ENCODE measurements around the gene FLNC.
A peak's percentile ranks its signal among the peaks of the same experiment; 100 is the strongest.

FLNC gene

DNA sequence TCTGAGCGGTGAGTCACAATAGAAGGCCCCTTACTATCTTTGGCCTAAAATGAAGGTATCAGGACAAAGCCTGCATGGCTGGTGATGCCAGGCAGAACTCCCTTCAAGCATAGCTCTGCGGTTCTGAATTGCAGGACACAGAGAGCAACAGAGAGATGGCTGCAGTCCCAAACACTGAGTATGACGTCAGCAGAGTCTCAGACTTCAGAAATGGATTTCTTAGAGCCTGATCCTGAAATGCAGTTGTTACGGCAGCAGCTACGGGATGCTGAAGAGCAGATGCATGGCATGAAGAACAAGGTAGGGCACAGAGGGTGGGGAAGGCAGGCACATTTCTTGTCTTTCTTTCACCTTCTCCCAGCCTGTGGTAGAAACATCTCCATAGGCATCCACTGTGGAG, 25.0 kb upstream of the FLNC start:
- no peak for DNase-seq

DNA sequence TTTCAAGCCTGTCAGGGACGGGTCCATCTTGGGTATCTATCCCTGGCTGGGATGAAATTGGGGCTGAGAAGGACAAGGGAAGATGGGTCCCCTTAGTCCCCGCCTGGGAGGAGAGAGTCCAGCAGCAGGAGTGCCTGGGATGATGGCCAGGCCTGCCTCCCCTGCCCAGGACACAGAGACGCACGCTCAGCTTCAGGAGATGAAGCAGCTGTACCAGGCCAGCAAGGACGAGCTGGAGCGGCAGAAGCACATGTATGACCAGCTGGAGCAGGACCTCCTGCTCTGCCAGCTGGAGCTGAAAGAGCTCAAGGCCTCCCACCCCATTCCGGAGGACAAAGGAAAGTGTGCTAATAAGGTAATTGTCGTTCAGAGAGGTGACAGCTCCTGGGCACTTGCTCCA, 23.0 kb upstream of the FLNC start:
- no peak for DNase-seq

DNA sequence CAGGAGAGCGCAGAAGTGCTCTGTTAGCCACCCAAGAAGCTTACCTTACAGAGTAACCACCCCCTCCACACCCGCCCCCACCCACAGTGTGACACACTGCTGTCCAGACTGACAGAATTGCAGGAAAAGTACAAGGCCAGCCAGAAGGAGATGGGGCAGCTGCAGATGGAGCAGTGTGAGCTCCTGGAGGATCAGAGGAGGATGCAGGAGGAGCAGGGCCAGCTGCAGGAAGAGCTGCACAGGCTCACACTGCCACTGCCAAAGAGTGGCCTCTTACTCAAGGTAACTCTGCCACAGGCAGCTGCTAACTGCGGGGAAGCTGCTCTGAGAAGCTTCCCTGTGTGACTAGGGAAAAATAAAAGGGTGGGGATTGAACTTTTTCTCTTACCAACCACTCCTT, 20.8 kb upstream of the FLNC start:
- DNase-seq: no peak

DNA sequence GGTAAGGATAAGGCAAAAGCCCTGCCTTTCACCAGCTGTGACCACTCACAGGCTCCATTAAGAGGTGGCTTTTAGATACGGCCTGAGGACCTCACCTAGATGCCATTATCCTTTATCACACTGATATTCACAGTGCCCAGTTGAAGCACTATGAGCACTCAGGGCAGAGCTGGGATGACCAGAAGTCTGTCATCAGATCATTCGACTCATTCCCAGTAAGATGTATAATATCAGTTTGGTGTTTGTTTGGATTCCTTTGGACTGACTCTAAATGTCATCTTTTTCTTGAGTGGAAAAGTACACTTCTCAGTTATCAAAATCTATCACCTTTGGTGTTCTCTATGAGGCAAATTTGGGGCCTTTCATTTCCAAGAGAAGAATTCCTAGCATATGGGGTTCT, 19.7 kb upstream of the FLNC start:
- DNase-seq: peak; percentile 26

DNA sequence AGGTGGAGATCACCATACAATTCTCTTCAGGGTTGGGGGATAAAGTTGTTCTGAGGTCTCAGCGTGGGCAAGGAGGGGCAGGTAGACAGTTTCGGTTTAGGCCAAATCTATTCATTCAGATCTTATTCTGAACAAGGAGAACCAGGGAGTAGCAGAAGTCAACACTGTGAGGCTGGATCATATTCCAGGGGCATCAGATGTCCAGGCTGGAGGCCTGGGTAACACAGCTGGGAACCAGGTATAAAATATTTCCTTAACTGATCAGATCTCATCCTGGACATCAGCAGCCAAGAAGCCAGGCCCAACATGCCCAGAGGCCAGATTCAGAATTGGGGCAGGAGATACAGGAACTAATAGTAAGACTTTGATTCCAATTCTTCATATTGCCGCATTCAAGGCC, 19.2 kb upstream of the FLNC start:
- DNase-seq: no peak

DNA sequence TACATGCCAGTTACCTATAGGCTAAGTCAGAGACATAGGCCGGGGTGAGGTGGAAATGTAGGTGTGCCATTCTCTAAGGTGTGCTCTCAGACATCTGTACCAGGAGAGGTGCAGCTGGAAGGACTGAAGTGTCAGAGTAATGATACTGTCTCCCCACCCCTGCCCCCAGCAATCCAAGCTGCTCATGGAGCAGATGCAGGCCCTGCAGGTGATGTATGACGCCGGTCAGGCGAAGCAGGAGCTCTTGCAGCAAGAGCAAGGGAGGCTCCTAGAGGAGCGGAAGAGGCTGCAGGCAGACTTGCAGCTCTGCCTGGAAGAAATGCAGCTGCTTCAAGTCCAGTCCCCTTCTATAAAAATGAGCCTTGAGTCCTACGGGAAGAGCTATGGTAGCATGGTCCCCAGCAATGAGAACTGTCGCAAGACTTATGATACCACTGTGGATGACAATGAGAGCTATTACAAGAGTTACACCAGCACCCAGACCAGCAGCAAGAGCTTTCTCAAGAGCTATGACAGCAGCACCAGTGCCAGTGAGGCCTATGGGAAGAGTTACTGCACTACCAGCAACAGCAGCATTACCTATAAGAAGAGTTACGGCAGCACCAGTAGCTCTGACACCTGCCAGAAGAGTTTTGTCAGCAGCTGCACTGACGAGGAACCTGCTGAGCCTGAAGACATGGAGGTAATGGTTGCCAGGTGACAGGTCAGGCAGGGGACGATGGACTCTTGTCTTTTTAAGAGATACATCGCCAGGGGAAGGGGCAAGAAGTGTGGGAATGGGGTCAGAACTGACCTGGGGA, 18.4 kb upstream of the FLNC start:
- no peak for DNase-seq

DNA sequence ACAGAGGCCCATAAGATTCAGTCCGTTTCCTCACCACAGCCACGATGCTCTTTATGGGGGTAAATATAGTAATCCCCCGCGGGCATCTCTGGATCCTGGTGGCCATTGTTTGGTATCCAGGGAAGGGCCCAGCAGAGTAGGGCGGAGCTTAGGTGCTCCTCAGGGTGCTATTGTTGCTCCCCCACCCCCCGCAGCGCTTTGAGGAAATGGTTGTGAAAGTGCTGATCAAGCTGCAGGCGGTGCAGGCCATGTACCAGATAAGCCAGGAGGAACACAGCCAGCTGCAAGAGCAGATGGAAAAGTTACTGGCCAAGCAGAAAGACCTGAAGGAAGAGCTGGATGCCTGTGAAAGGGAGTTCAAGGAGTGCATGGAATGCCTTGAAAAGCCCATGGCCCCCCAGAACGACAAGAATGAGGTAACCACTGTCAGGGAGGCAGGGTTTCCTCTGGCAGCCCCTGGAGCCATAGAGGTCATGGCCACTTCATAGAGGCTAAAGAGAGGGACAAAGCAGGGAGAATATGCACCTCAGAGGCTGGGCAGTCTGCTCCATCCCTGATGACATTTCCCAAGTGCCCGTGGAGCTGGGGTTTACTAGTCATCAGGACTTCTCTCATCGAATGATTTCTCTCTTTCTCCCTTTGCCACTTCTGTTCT, 17.6 kb upstream of the FLNC start:
- peak; percentile 10 for DNase-seq

DNA sequence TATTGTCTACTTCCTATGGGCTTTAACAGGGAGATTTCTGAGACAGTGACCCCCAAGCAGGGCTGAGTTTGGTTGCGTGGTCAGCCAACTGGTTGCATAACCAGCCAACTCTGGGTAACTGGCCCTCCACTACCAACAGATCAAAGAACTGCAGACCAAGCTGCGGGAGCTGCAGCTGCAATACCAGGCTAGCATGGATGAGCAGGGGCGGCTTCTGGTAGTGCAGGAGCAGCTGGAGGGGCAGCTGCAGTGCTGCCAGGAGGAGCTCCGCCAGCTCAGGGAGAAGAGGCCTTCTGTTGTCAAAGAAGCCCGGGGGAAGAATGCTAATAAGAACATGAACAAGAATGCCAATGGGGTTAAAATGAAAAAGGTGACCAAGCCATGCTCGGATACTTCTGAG, 15.7 kb upstream of the FLNC start:
- no peak for DNase-seq

DNA sequence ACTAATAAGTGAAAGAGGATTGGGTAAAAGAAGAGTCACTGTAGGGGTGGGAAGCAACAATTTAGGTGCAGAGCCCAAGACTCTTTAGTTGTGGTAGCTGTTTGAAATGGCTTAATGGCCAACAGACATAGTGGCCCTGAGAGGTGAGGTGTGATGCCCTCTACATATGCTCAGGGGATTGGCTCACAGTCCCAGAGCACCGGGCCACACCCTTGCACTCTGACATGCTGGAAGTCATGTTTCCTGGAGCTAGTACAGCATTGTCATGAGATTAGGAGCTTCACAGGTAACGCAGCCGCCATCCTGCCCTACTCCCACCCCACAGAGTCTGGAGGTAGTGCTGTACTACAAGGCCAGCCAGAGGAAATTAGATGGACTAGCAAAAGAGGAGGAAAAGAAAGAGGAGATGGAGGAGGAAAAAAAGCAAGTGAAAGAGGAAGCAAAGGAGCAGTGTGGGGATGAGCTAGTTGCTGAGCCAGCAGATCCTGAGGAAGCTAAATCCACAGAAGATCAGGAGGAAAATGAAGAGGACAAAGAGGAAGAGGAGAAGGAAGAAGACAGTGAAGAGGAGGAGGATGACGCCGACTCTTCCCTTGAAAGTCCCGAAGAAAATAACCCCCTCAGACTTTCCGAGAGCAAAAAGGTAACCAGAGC, 14.8 kb upstream of the FLNC start:
- DNase-seq: no peak

DNA sequence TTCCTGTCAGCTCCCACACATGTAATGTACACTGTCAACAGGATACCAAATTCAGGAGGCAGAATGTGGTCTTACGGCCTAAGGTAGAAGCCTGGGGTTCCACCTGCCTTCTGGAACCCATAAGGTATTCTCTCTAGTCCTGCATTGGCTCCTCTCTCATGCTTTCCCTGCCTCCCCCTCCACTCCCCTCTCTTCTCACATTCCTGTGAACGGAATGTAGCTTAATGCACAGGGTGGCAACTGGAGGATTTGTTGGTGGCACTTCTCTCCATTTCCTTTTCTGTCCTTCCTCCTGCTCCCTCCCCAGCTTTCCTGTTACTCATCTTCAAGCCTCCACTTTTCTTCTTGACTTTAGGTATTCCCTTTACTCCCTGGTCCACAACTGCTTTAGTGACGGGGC, 11.5 kb upstream of the FLNC start:
- no peak for DNase-seq

DNA sequence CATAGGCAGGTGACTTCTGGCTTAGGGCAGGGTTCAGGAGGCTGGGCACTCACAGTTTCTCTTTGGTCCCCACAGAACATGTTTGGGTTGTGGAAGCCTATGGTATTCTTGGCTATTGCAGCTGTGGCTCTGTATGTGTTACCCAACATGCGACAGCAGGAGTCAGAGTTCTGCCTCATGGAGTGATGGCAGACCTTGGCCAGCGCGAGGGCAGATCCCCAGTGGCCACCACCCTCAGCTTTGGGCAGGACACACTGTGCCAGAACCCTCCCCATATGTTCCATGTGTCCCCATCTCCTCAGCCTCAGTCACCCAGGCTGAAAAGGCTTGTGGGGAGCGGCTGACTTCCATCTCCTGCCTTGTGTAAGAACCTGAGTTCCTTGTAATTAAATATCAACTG, 8.5 kb upstream of the FLNC start:
- no peak for DNase-seq

DNA sequence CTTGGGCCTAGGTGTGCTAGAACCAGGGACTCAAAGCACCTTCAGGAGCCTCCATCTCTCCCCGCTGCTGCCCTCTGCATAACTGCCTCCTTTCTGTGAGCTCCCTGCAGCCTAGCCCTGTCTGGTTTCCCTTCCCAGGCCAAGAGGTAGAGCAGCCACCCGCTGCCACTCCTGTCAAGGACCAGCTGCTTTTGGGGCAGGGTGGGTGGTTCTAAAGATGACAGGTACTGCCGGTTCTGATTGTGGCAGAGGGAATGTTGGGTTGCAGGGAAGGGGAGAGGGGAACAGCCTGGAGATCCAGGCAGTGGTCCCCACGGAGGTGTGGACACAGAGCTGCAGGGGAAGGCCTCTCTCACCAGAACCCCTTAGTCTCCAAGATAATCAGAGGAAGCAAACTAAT, 3.7 kb upstream of the FLNC start:
- no peak for DNase-seq

DNA sequence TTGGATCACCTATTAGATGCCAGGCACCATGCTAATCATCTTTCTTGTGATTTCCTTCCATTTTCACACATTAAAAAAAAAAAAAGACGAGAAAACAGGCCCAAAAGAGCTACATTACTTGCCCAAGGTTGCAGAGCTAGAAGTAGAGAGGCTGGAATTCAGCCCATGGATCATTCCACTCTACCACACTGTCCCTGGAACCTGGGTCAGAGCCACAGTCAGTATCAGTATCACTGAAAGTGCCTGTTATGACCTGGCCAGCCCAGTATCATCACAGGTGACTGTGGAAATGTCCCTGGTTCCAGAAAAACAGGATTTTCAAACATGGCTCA, 3.3 kb upstream of the FLNC start:
- no peak for DNase-seq

DNA sequence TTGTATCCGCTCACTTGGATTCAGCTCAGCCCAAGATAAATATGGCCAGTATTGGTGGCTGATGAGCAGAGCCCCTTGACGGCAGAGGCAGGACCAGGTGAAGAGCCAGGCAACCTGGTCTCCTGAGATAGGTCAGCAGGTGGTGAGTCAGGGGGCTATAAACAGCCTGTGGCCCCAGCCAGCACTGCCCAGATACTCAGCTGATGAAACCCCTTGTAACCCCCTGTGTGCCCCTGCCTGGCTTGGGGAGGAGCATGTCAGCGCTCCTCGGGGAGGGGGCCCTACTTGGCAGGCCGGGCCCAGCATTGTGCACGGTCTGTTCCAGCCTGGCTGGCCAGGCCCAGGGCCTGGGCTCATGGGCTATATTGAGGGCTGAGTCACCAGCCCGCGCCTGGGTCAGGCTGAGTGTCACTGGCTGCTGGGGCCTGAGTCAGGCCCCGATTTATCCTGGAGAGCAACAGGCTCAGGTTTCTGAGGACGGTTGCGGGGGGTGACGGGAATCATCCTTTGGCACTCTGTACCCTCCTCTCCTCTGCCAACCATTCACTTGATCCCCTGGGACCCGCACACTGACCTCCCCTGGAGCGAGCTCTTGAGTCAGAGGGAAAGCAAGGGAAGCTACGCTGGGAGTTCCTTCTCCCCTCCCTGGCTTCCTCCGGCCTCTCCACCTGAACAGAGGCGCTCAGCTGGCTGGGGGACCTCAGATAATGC, 2.8 kb upstream of the FLNC start:
- DNase-seq: peak; percentile 90

DNA sequence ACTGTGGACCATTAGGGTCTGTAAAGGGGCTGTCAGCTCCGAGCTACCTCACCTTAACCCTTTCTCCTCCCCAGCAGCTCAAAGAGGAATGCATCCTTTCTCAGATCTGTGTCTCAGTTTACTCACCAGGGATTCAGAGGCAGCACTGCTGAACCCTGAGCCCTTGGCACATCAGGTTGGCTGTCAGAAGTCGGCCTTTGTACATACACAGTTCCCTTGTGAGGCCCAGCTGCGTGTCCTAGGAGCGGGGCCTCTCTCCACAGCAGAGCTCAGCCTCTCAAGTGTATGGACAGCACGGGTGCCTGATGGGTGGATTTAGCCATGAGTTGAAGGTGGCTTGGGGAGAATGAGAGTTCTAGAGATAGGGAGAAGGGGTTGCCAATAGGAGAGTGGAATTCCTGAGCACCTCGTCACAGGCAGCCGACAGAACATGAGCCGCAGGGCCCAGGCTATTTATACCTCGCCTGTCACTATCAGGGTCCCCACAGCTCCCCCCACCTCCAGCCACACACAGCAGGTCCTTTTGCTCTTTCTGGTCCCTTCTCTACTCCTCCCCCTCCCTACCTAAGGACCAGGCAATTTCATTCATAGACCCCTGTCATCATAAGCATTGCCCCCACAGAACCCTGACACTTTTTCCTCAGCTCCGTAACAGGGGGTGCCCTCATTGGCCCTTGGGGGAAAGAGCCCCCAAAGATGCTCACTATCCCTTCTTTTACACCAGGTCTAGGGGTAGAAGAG, 2.1 kb upstream of the FLNC start:
- peak; percentile 91 for DNase-seq

DNA sequence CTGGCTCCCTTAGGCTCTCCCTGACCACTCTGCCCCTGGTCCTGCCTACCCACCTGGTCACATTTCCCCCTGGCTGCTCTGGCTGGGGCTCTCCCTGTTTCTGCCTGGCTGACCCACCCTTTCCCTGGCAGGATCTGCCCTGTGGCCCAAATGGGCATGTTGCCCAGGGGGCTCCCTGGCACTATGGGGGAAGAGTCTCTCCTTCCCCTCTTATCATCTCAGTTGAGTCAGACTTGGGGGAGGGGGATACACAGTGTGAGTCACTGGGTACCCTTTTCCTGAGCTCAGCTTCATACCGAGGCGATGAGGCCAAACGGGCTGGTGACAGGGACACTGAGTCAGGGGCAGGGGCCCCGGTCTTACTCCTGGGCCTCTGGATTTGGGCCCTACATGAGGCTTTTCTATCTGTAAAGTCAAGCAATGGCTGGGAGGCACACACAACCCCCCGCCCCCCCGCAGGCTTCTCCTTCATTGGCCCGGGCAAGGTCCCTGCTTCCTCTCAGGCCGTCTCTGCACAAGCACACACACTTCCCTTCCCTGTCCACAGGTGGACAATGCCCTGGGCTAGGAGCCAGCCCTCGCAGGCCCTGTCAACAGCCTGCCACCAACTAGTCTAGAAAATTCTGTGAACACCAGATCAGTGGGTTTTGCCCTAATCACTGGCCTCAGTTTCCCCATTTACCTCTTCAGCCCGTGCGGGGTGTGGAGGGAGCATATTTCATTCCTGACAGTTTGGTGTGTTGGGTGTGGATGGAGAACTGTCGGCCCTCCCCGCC, 627 bp upstream of the FLNC start:
- peak; percentile 93 for DNase-seq

DNA sequence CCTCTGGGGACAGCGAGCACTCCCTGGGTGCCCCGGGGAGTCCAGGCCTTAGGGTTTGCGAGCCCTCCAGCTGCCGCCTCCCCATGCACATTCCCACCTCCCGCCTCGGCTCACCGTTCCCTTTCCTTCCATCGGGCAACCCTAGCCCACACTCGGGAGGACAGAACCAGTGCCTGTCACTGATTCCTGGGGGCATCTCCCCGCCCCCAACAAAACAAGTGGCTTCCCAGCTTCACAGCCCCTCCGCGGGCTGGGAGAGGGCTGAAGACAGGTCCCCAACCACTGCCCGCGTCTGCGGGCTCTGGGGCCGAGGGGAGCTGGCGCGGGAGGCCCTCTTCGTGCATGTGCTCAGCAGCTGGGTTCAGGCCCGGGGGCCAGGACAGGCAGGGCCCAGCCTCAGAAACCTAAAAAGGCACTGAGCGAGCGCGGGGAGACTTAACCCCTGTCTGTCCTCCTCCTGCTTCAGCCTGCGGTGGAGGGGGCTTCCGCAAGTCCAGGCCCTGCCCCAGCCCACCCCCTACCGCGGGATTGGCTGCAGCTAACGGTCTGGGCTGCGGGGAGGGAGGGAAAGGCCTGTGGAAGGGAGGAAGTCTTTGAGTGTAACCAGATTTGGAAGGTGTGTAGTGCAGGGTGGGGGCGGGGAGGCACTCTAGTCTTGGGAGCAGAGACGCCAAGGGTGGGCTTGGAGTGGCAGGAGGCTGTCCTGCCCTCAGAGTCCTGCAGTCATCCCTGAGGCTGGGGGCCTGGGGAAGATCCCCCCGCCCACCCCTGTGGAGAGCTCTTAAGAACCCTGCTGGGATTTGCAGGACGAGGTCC, 1.2 kb downstream of the FLNC start:
- peak; percentile 85 for DNase-seq

DNA sequence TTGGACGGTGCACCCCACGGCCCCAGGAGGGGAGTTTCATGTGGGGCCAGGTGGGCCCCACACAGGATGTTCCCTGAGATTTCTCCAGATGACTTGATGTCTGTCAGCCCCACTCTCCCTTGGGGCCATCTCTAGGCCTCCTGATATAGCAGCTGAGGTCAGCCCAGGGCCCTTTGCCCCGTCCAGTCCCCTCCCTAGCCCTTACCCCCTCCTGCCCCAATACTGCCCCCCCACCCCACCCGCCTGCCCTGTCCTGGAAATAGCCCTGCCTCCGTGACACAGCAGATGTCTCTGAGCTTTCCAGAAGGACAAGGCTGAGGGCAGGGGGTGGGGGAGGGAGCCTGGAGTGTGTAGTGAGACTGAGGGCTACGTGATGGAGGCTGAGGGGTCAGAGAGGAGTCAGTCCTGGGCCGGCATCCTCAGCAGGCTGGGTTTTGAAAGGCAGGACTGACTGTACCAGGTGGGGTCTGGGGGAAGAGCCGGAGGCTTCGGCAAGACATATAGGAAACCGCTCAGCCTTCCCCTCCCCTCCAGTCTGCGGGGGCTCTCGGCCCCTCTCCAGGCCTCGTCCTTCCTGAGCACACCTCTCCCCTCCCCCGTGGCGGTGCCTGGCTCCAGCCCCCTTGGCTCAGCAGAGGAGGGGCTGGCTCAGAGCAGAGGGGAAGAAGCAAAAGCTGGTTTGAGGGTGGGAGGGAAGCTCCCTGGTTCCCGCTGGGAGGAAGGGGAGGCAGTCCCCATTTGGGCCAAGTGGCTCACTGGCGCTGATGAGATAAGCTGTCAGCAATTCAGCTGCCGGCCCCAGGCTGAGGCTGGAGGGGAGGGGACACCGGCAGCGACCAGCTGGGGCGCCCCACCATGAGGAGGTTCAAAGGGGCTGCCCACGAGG, 2.0 kb downstream of the FLNC start:
- DNase-seq: peak; percentile 67

DNA sequence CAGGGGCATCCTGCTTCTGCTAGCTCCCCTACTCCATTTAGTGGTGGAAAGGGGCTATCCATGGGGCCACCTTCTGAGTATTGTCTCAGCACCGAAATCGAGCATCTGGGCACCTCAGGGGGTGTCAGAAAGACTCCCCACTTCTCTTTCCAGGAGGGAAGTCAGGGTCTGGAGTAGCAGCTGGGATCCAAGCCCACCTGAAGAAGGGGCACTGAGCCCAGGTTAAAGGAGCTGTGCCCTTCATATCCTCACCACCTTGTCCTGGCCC, 2.6 kb downstream of the FLNC start:
- no peak for DNase-seq

DNA sequence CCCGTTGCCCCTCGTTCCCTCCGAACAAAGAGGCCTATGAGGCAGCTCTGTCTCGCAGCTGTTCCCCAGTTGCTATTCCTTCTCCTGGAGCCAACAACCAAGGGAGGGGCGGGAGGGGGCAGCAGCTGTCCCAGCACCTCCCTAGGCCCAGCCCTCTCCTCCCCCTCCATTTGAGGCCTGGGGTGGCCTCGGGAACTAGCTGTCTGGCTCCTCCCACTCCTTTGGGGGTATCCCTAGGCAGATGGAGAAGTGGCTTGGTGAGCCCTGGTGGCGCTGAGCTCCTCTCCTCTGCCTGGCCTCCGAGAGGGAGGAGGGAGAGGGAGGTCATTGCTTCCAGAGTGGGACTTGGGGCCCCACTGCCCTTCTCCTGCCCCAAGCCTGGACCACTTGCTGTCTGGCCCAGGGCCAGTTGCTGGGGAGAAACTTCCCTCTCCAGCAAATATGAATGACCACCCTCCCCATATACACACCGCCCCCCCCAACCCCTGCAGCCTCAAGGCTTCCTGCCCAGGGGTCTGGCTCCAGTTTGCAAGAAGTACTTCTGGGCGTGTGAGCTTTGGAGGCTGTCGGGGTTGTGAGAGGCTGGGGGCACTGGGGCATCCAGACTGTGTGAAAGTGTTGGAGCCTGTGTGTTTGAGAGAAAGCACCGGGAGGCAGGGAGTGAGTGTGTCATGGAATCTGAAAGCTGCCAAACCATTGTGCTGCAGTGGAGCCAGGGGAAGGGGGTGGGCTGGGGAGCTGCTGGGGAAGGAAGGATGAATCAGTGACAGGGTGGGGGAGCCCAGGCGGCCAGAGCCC, 3.1 kb downstream of the FLNC start:
- peak; percentile 93 for DNase-seq
